ENCODE data around the gene OR4P4. TPM values are rescaled to one million over a fixed set of nuclear protein-coding genes. Genes with fewer than 3 reads are reported as not detected.

Gene OR4P4
- total RNA-seq, 1 donor from 2014 or later, result not detected

DNA sequence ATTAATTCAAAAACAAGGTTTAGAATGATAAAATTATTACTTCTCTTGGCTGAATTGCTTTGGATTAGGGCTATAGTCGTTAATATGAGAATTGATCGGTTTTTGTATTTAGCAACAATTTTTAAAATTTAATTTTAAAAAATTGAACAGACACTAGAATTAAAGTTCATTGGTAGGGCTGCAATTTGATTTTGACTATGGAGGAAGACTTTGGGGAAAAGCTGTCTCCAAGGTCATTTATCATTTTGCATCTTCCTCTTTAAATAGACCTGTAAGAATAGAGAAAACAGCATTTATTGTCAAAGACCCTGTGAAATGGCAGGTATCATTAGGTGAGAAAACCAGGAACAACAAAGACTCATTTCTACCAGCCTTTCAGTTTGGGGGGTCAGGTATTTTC is 13.1 kb downstream of the OR4P4 start, which contains the start of gene OR4S2:
Gene OR4S2, plus strand, starts transcription at position 301 of the 400 bp plus-strand sequence. CDS start 2,577 bp downstream, outside the sequence.
- Histone ChIP-seq H4K20me1 (ENCODE audit: low read depth) (no peaks in the 10 kb centered on the region), H3F3A (ENCODE audit: low read depth) (no peaks in the 10 kb centered on the region), H3K4me1 (no peaks in the 10 kb centered on the region), H3K36me3 (no peaks in the 10 kb centered on the region), H3K79me2 (ENCODE audit: low read depth) (no peaks in the 10 kb centered on the region), H3K27ac (no peak within 1 kb of the TSS), H2AFZ (replicated peaks) (no peak within 1 kb of the TSS), H3K4me3 (no peak within 1 kb of the TSS), H3K27me3 (no peaks in the 10 kb centered on the region), H3K9me3 (ENCODE audit: low read depth) (no peaks in the 10 kb centered on the region), H3K9ac (no peak within 1 kb of the TSS), H3K4me2 (no peak within 1 kb of the TSS)
- H3K4me1 Mint-ChIP-seq, result no peaks in the 10 kb centered on the region
- no peak for DNase-seq (ENCODE audit: low spot score)
- no peak for TF ChIP-seq EZH2phosphoT487 (IDR thresholded peaks at IDR 0.05)
- TF ChIP-seq, protein P1, sequence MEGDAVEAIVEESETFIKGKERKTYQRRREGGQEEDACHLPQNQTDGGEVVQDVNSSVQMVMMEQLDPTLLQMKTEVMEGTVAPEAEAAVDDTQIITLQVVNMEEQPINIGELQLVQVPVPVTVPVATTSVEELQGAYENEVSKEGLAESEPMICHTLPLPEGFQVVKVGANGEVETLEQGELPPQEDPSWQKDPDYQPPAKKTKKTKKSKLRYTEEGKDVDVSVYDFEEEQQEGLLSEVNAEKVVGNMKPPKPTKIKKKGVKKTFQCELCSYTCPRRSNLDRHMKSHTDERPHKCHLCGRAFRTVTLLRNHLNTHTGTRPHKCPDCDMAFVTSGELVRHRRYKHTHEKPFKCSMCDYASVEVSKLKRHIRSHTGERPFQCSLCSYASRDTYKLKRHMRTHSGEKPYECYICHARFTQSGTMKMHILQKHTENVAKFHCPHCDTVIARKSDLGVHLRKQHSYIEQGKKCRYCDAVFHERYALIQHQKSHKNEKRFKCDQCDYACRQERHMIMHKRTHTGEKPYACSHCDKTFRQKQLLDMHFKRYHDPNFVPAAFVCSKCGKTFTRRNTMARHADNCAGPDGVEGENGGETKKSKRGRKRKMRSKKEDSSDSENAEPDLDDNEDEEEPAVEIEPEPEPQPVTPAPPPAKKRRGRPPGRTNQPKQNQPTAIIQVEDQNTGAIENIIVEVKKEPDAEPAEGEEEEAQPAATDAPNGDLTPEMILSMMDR (IDR thresholded peaks at IDR 0.05), result no peak
- TF ChIP-seq EZH2 (IDR thresholded peaks at IDR 0.05), result no peak
- no peaks in the 10 kb centered on the region for H3K36me3 Mint-ChIP-seq
- H3K27ac Mint-ChIP-seq, result no peak within 1 kb of the TSS
- H3K9me3 Mint-ChIP-seq, result no peaks in the 10 kb centered on the region
- no peak within 1 kb of the TSS for H3K4me3 Mint-ChIP-seq
- no peaks in the 10 kb centered on the region for H3K27me3 Mint-ChIP-seq (ENCODE audit: insufficient read depth, low read depth)

DNA sequence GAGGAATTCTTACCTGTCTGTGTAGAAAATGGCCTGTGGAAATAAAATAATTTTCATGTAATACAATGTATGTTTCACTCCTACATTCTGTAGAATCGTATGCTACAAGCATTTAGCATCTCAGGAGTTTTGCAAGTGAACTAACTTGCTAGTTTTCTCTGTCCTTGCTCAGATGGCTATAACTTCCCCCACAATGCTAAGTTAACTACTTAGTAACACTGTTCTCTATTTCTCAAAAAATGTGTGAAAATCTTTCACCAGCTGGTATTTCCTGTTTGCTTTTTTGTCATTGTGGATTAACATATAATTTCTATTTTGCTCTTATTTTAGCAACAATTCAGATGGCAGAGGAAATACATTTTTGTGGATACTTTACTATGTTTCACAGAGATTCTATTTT is 17.6 kb downstream of the OR4P4 start:
- Mint-ChIP-seq H3K4me3 (no peak overlapping the region), H3K4me1 (no peaks in the 10 kb centered on the region), H3K27ac (no peak overlapping the region), H3K9me3 (no peaks in the 10 kb centered on the region), H3K27me3 (ENCODE audit: insufficient read depth, low read depth) (no peaks in the 10 kb centered on the region), H3K36me3 (no peaks in the 10 kb centered on the region)
- H2AFZ ChIP-seq (replicated peaks), result no peak overlapping the region
- H3K4me1 ChIP-seq, result no peaks in the 10 kb centered on the region
- no peaks in the 10 kb centered on the region for H3K9me3 ChIP-seq (ENCODE audit: low read depth)
- TF ChIP-seq EZH2 (IDR thresholded peaks at IDR 0.05), result no peak
- TF ChIP-seq, protein P1 (IDR thresholded peaks at IDR 0.05), result no peak
- no peak for TF ChIP-seq EZH2phosphoT487 (IDR thresholded peaks at IDR 0.05)
- H3F3A ChIP-seq (ENCODE audit: low read depth), result no peaks in the 10 kb centered on the region
- no peak overlapping the region for H3K4me2 ChIP-seq
- no peak overlapping the region for H3K9ac ChIP-seq
- no peak overlapping the region for H3K27ac ChIP-seq
- no peak overlapping the region for H3K4me3 ChIP-seq
- H3K27me3 ChIP-seq, result no peaks in the 10 kb centered on the region
- H3K79me2 ChIP-seq (ENCODE audit: low read depth), result no peaks in the 10 kb centered on the region
- no peaks in the 10 kb centered on the region for H4K20me1 ChIP-seq (ENCODE audit: low read depth)
- no peaks in the 10 kb centered on the region for H3K36me3 ChIP-seq
- no peak for DNase-seq (ENCODE audit: low spot score)

DNA sequence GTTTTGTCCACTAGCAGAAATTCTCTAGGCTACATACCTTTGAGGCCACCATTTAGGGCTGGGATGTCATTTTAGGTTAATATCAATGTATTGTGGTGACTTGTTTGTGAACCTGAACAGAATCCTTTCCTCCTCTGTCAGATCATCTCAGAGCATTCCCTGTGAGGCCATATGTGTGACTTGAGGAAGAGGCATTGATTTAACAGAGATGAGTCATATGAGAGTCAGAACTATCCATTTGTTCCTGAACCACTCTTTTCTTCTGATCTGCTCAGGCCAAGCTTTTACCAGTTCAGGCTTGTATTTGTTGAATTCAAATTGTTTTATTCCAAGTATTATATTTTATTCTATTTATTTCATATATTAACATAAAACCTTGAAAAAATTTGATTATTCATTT is 20.2 kb downstream of the OR4P4 start:
- Histone ChIP-seq H3K79me2 (ENCODE audit: low read depth) (no peaks in the 10 kb centered on the region), H3K9ac (no peak overlapping the region), H3K4me1 (no peaks in the 10 kb centered on the region), H3F3A (ENCODE audit: low read depth) (no peaks in the 10 kb centered on the region), H2AFZ (replicated peaks) (no peak overlapping the region), H3K36me3 (no peaks in the 10 kb centered on the region), H4K20me1 (ENCODE audit: low read depth) (no peaks in the 10 kb centered on the region), H3K4me3 (no peak overlapping the region), H3K27ac (no peak overlapping the region), H3K9me3 (ENCODE audit: low read depth) (no peaks in the 10 kb centered on the region), H3K4me2 (no peak overlapping the region), H3K27me3 (no peaks in the 10 kb centered on the region)
- H3K36me3 Mint-ChIP-seq, result no peaks in the 10 kb centered on the region
- peaks cover 2% of the 10 kb centered on the region for H3K9me3 Mint-ChIP-seq
- H3K4me1 Mint-ChIP-seq, result no peaks in the 10 kb centered on the region
- no peaks in the 10 kb centered on the region for H3K27me3 Mint-ChIP-seq (ENCODE audit: insufficient read depth, low read depth)
- no peak overlapping the region for H3K27ac Mint-ChIP-seq
- TF ChIP-seq EZH2 (IDR thresholded peaks at IDR 0.05), result no peak
- TF ChIP-seq, protein P1 (IDR thresholded peaks at IDR 0.05), result no peak
- no peak for TF ChIP-seq EZH2phosphoT487 (IDR thresholded peaks at IDR 0.05)
- no peak overlapping the region for H3K4me3 Mint-ChIP-seq
- DNase-seq (ENCODE audit: low spot score), result no peak
